ENCODE results near the gene ZNF785. TPM values are rescaled to one million over a fixed set of nuclear protein-coding genes. Genes with fewer than 3 reads are reported as not detected.

The ZNF785 gene
- polyA plus RNA-seq, 1 donor (not counting 4 experiments of a cell fraction or from before 2014, with no cell fraction given), result 3.4 TPM

GRCh38 chr16:30582611-30583340, 2.7 kb downstream of the ZNF785 start:
- FAIRE-seq, result no peak

GRCh38 chr16:30581457-30581856, 4.0 kb downstream of the ZNF785 start:
- peaks cover 28% of the 10 kb centered on the region for H3K79me2 ChIP-seq (ENCODE audit: control insufficient read depth, insufficient read depth, low read length)
- dilution Hi-C loops (cut with MboI; ENCODE audit: extremely low pct_ligation_motif_present, low sequenced_read_pairs), result no loop called here

More at GRCh38 chr16:30582611-30583340, 2.7 kb downstream of the ZNF785 start:
- dilution Hi-C loops (cut with MboI; ENCODE audit: extremely low pct_ligation_motif_present, low sequenced_read_pairs), result no loop called here
- Histone ChIP-seq H3K9me3 (ENCODE audit: control insufficient read depth, low read depth, low read length) (no peaks in the 10 kb centered on the region), H3K36me3 (ENCODE audit: control insufficient read depth in 2 of 2, extremely low read depth in 1 of 2, insufficient read depth in 2 of 2, low read length in 2 of 2) (peaks cover 6 to 16% of the 10 kb centered on the region in 2 experiments), H3K27ac (ENCODE audit: control insufficient read depth, insufficient read depth, low read length) (no peak overlapping the region), H3K9me1 (ENCODE audit: control insufficient read depth, extremely low read depth, insufficient read depth, low read length) (no peaks in the 10 kb centered on the region), H3K79me2 (ENCODE audit: control insufficient read depth, insufficient read depth, low read length) (peaks cover 33% of the 10 kb centered on the region), H3K4me2 (ENCODE audit: control insufficient read depth, extremely low read depth, insufficient read depth, low read depth, low read length) (no peak overlapping the region), H4K20me1 (ENCODE audit: control insufficient read depth, extremely low read depth, insufficient read depth, low read length) (no peaks in the 10 kb centered on the region), H3K4me3 (ENCODE audit: control insufficient read depth in 2 of 3, extremely low read depth in 1 of 3, insufficient read depth in 2 of 3, low read depth in 1 of 3, low read length in 3 of 3) (no peak overlapping the region), H3K9ac (ENCODE audit: control insufficient read depth, extremely low read depth, insufficient read depth, low read length) (no peak overlapping the region), H3K27me3 (ENCODE audit: control insufficient read depth, extremely low read depth, insufficient read depth, low read length) (no peaks in the 10 kb centered on the region), H3K4me1 (ENCODE audit: control insufficient read depth, extremely low read depth, insufficient read depth, low read length) (peaks cover 5% of the 10 kb centered on the region), H2AFZ (ENCODE audit: control insufficient read depth, low read length) (no peak overlapping the region)
- TF ChIP-seq CTCF (optimal IDR thresholded peaks at IDR 0.05 in 1 of 3, IDR thresholded peaks at IDR 0.05 in 1 of 3, conservative IDR thresholded peaks at IDR 0.05 in 1 of 3; ENCODE audit: extremely low read depth in 1 of 3, insufficient read depth in 2 of 3, low read length in 3 of 3) (no peak), EZH2 (IDR thresholded peaks at IDR 0.05; ENCODE audit: low read length) (no peak)
- no peak for DNase-seq (ENCODE audit: low read depth, low spot score)

More at GRCh38 chr16:30581457-30581856, 4.0 kb downstream of the ZNF785 start:
- Histone ChIP-seq H3K4me2 (ENCODE audit: control insufficient read depth, extremely low read depth, insufficient read depth, low read depth, low read length) (no peak overlapping the region), H3K4me1 (ENCODE audit: control insufficient read depth, extremely low read depth, insufficient read depth, low read length) (peaks cover 5% of the 10 kb centered on the region), H2AFZ (ENCODE audit: control insufficient read depth, low read length) (no peak overlapping the region), H3K9me1 (ENCODE audit: control insufficient read depth, extremely low read depth, insufficient read depth, low read length) (no peaks in the 10 kb centered on the region), H4K20me1 (ENCODE audit: control insufficient read depth, extremely low read depth, insufficient read depth, low read length) (no peaks in the 10 kb centered on the region), H3K9ac (ENCODE audit: control insufficient read depth, extremely low read depth, insufficient read depth, low read length) (no peak overlapping the region), H3K9me3 (ENCODE audit: control insufficient read depth, low read depth, low read length) (no peaks in the 10 kb centered on the region), H3K4me3 (ENCODE audit: control insufficient read depth in 2 of 3, extremely low read depth in 1 of 3, insufficient read depth in 2 of 3, low read depth in 1 of 3, low read length in 3 of 3) (no peak overlapping the region), H3K27me3 (ENCODE audit: control insufficient read depth, extremely low read depth, insufficient read depth, low read length) (no peaks in the 10 kb centered on the region), H3K36me3 (ENCODE audit: control insufficient read depth in 2 of 2, extremely low read depth in 1 of 2, insufficient read depth in 2 of 2, low read length in 2 of 2) (peaks cover 6 to 16% of the 10 kb centered on the region in 2 experiments), H3K27ac (ENCODE audit: control insufficient read depth, insufficient read depth, low read length) (no peak overlapping the region)
- no peak for TF ChIP-seq EZH2 (IDR thresholded peaks at IDR 0.05; ENCODE audit: low read length)
- no peak for TF ChIP-seq CTCF (optimal IDR thresholded peaks at IDR 0.05 in 1 of 3, IDR thresholded peaks at IDR 0.05 in 1 of 3, conservative IDR thresholded peaks at IDR 0.05 in 1 of 3; ENCODE audit: extremely low read depth in 1 of 3, insufficient read depth in 2 of 3, low read length in 3 of 3)
- DNase-seq (ENCODE audit: low read depth, low spot score) (no peak), FAIRE-seq (no peak)
